Ovary (tissue), 3 donors: ENCODE results near the gene COL15A1.

Source experiments
- CTCF ChIP-seq, 3 donors: fragments of 450-650 bp in 2 of 3; fragments of 200-600 bp in 1 of 3; IDR thresholded peaks; one replicate each; pipeline versions ENCODE4 v1.5.1 to v1.8.0; 2016 to 2022; ENCODE audit warnings: antibody characterized with exemption in 3 of 3, mild to moderate bottlenecking in 1 of 3
- EP300 ChIP-seq: sonication (generic); formaldehyde crosslinking; IDR thresholded peaks from one replicate; pipeline ENCODE4 v1.6.1; 2017; ENCODE audit warnings: antibody characterized with exemption
- POLR2A ChIP-seq: fragments of 450-650 bp; IDR thresholded peaks from one replicate; pipeline ENCODE4 v1.6.1; 2017; ENCODE audit warnings: antibody characterized with exemption, mild to moderate bottlenecking, moderate library complexity
- donor health status: DM: no; HTN: no; CAD: no.

GRCh38 chr9:99013550-99013949 lies 69.8 kb downstream of the COL15A1 start:
- TF ChIP-seq CTCF (IDR thresholded peaks at IDR 0.05) = no peak
- no peak for TF ChIP-seq POLR2A
- no peak for TF ChIP-seq EP300
